Measurements from ENCODE around the gene PIK3CA.

- no peak for TF ChIP-seq CTCF (IDR thresholded peaks at IDR 0.05)
- no peak for TF ChIP-seq POLR2A (IDR thresholded peaks at IDR 0.05)
Observed at GRCh38 chr3:179098388-179099077, 49.6 kb upstream of the PIK3CA start.
